Heart right ventricle (tissue), 16 donors: ENCODE data around the gene TMC3. TPM values are rescaled to one million over a fixed set of nuclear protein-coding genes. Genes with fewer than 3 reads are reported as not detected.
"Not testable (repeated sequence)": the region's sequence is repeated elsewhere in the genome, so short reads cannot be mapped to it uniquely, and the experiment has no call there.

Experiments used
- ATAC-seq, 8 donors: fragments of 200-7000 bp; cut with Tn5 transposase; one replicate each; pipeline ENCODE4 v1.9.1; 2020; ENCODE audit warnings: mild to moderate bottlenecking in 8 of 8, moderate library complexity in 8 of 8, moderate number of reproducible peaks in 1 of 8
- DNase-seq, 2 donors: peaks; one replicate each; pipeline ENCODE4 v3.0.0-alpha.2; 2020
- H3K27ac ChIP-seq, 10 donors: fragments of 200-600 bp; sonication (generic) in 2 of 10; one replicate each; pipeline versions ENCODE4 v1.5.0 to v1.8.0; 2020 to 2022; ENCODE audit warnings: mild to moderate bottlenecking in 3 of 10
- H3K27me3 ChIP-seq, 7 donors: fragments of 200-600 bp; one replicate each; pipeline ENCODE4 v1.8.0; 2021 to 2022; ENCODE audit warnings: mild to moderate bottlenecking in 2 of 7
- H3K36me3 ChIP-seq, 9 donors: fragments of 200-600 bp; sonication (generic) in 1 of 9; one replicate each; pipeline versions ENCODE4 v1.5.0 to v1.8.0; 2020 to 2022; ENCODE audit warnings: mild to moderate bottlenecking in 2 of 9
- H3K4me1 ChIP-seq, 9 donors: fragments of 200-600 bp; sonication (generic) in 1 of 9; one replicate each; pipeline versions ENCODE4 v1.5.0 to v1.8.0; 2020 to 2022; ENCODE audit warnings: mild to moderate bottlenecking in 4 of 9
- H3K4me3 ChIP-seq, 10 donors: fragments of 200-600 bp; sonication (generic) in 2 of 10; one replicate each; pipeline versions ENCODE4 v1.5.0 to v1.8.0; 2020 to 2022; ENCODE audit warnings: mild to moderate bottlenecking in 7 of 10, moderate library complexity in 2 of 10
- H3K9me3 ChIP-seq, 11 donors: fragments of 200-600 bp in 10 of 11; sonication (generic) in 2 of 11; one replicate each; pipeline versions ENCODE4 v1.5.0 to v1.8.0; 2013 to 2022; ENCODE audit warnings: mild to moderate bottlenecking in 2 of 11, control low read depth in 1 of 11, moderate library complexity in 1 of 11
- WGBS, 2 donors: extraction: QIAGEN DNeasy Blood & Tissue Kit; methylation state at CpG; one replicate each; pipeline ENCODE4 v1.1.7; 2013; ENCODE audit warnings: inconsistent platforms in 1 of 2; 5-methylcytosine and 5-hydroxymethylcytosine counted together
- intact Hi-C, 10 donors: fragments of 100-400 bp; cut with DNase I; formaldehyde crosslinking; loops; one replicate each; pipeline versions ENCODE4 v1.11.1 to v1.14.2; 2022
- polyA plus RNA-seq, 2 donors: library from polyadenylated mRNA; stranded (reverse); fragments of 200-250 nt; gene quantifications; one replicate each; pipeline ENCODE4 v1.2.3, GENCODE V29; 2013
- total RNA-seq, 10 donors: library from RNA; stranded (reverse); fragmentation: NEBNext Ultra II Directional in 3 of 10; extraction: Animal tissue kit (Norgen Biotek cat#: 25700) in 3 of 10; gene quantifications; one replicate each; pipeline versions ENCODE4 v1.2.1 to v1.2.4, GENCODE V29; 2021 to 2023
- TF ChIP-seq, protein P1 (sequence below), 9 donors: fragments of 200-600 bp; sonication (generic) in 2 of 9; IDR thresholded peaks; one replicate each; pipeline versions ENCODE4 v1.5.0 to v1.8.0; 2021 to 2022; ENCODE audit warnings: antibody characterized with exemption in 9 of 9, mild to moderate bottlenecking in 5 of 9, moderate library complexity in 1 of 9
- donor health status: Arrhythmogenic right ventricular cardiomyopathy.
- donor health status: ischemic (EF 13 %, LVEDD 7.1; RV severe dilation, severe dysfunction).
- donor health status: healthy with polysubstance abuse.
- donor health status: DM: no; HTN: yes; CAD: no.
- donor health status: DM: no; HTN: no; CAD: no.
- donor health status: ischemic (EF 25% LVEDD 6.9; RV normal size, moderate dysfunction).
- donor health status: ischemic (EF 25% LVEDD 5.7; RV mildly dilated, moderate dysfunction).
- donor health status: healthy.
- donor health status: DM: yes; HTN: yes; CAD: no.
- donor health status: Ischemic cardiomyopathy.
- donor health status: ischemic (EF 35%, LVEDD 5.7; RV mildly dilated, moderate dysfunction).
- donor health status: nonischemic (EF 11% LVEDD 7.7; RV severe dilation, severe dysfunction).
- donor health status: DM: yes; HTN: yes; CAD: no.
- donor health status: PGD.
- donor health status: ischemic (EF 29% LVEDD 5.4; RV normal size, mild dysfunction).
- donor health status: nonischemic (EF 23%, LVEDD 6.1; RV moderate dilation, normal function).

The TMC3 gene
- total and polyA plus RNA-seq, 12 donors: under 0.01 TPM; not detected in 11

- Histone ChIP-seq H3K27ac (no peak overlapping the region), H3K36me3 (no peaks in the 10 kb centered on the region), H3K27me3 (no peaks in the 10 kb centered on the region), H3K4me1 (no peaks in the 10 kb centered on the region), H3K9me3 (no peaks in the 10 kb centered on the region), H3K4me3 (no peak overlapping the region)
- DNase-seq: no peak
- intact Hi-C loops: no loop called here
- TF ChIP-seq, protein P1, sequence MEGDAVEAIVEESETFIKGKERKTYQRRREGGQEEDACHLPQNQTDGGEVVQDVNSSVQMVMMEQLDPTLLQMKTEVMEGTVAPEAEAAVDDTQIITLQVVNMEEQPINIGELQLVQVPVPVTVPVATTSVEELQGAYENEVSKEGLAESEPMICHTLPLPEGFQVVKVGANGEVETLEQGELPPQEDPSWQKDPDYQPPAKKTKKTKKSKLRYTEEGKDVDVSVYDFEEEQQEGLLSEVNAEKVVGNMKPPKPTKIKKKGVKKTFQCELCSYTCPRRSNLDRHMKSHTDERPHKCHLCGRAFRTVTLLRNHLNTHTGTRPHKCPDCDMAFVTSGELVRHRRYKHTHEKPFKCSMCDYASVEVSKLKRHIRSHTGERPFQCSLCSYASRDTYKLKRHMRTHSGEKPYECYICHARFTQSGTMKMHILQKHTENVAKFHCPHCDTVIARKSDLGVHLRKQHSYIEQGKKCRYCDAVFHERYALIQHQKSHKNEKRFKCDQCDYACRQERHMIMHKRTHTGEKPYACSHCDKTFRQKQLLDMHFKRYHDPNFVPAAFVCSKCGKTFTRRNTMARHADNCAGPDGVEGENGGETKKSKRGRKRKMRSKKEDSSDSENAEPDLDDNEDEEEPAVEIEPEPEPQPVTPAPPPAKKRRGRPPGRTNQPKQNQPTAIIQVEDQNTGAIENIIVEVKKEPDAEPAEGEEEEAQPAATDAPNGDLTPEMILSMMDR (IDR thresholded peaks at IDR 0.05): no peak
- no peak for ATAC-seq
- 71 to 73% methylated on average over 5 of the region's 5 CpGs for WGBS, 2 donors
These were observed 22.4 kb downstream of the TMC3 start for GRCh38 chr15:81351651-81352050.

GRCh38 chr15:81349271-81349670, 24.7 kb downstream of the TMC3 start:
- intact Hi-C loops: no loop called here
- ATAC-seq: no peak

DNA sequence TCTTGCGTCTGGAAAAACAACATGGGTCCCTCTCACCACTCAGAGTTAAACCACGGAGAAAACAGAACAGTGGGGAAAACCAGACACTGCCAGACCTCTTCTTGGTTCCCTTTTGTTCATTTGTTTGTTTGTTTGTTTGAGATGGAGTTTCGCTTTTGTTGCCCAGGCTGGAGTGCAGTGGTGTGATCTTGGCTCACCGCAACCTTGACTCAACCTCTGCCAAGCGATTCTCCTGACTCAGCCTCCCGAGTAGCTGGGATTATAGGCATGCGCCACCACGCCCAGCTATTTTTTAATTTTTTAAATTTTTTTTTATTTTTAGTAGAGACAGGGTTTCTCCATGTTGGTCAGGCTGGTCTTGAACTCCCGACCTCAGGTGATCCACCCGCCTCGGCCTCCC, 25.3 kb downstream of the TMC3 start:
- H3K36me3 ChIP-seq, H3K27me3 ChIP-seq, H3K27ac ChIP-seq, H3K9me3 ChIP-seq, H3K4me3 ChIP-seq, H3K4me1 ChIP-seq, DNase-seq, ATAC-seq, intact Hi-C loops: not testable (repeated sequence)
- 91 to 96% methylated on average over 11 of the region's 11 CpGs for WGBS, 2 donors

More at GRCh38 chr15:81349271-81349670, 24.7 kb downstream of the TMC3 start:
- Histone ChIP-seq H3K4me3 (no peak overlapping the region), H3K27me3 (no peaks in the 10 kb centered on the region), H3K36me3 (no peaks in the 10 kb centered on the region), H3K4me1 (no peaks in the 10 kb centered on the region), H3K27ac (no peak overlapping the region), H3K9me3 (no peaks in the 10 kb centered on the region)
- TF ChIP-seq, protein P1 (IDR thresholded peaks at IDR 0.05): no peak
- 93 to 95% methylated on average over 3 of the region's 3 CpGs for WGBS, 2 donors
- no peak for DNase-seq

DNA sequence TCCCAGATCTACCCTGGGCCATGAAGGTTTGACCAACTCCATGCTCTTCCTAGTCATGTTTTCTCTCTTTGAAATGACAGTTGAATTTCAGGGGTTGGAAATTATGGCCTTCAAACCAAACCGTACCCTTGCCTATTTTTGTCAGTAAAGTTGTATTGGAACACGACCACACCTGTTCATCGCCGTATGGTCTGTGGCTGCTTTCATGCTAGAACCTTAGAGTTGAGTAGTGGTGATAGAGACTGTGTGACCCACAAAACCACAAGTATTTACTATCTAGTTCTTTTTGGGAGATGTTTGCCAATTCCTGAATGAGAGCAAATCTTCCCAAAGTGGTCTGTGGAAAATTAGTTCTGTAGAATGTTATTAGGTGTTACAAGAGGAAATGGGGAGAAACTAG, 26.1 kb downstream of the TMC3 start:
- TF ChIP-seq, protein P1 (IDR thresholded peaks at IDR 0.05): no peak
- ATAC-seq (no peak), DNase-seq (no peak)
- no peaks in the 10 kb centered on the region for H3K27me3 ChIP-seq
- no peaks in the 10 kb centered on the region for H3K4me1 ChIP-seq
- no peak overlapping the region for H3K4me3 ChIP-seq
- H3K9me3 ChIP-seq: no peaks in the 10 kb centered on the region
- no peaks in the 10 kb centered on the region for H3K36me3 ChIP-seq
- no peak overlapping the region for H3K27ac ChIP-seq
- WGBS, 2 donors: 95% methylated on average over 4 of the region's 4 CpGs
- intact Hi-C loops: no loop called here

GRCh38 chr15:81346611-81347010, 27.4 kb downstream of the TMC3 start:
- DNase-seq: no peak

More at GRCh38 chr15:81346611-81347010, 27.4 kb downstream of the TMC3 start:
- H3K9me3 ChIP-seq: no peaks in the 10 kb centered on the region
- H3K27ac ChIP-seq: no peak overlapping the region
- 70 to 71% methylated on average over 2 of the region's 2 CpGs for WGBS, 2 donors
- H3K36me3 ChIP-seq: no peaks in the 10 kb centered on the region
- intact Hi-C loops: no loop called here
- H3K4me3 ChIP-seq: no peak overlapping the region
- no peaks in the 10 kb centered on the region for H3K27me3 ChIP-seq
- no peaks in the 10 kb centered on the region for H3K4me1 ChIP-seq
- no peak for ATAC-seq
- TF ChIP-seq, protein P1 (IDR thresholded peaks at IDR 0.05): no peak
